GM15510 (cell line): ENCODE measurements around the gene PTPRK.

Source experiments
- POLR2A ChIP-seq: IDR thresholded peaks from 3 replicates; pipeline ENCODE4 v1.6.1; 2011; ENCODE audit warnings: borderline replicate concordance; ENCODE audit not compliant: insufficient read length; ENCODE audit errors: extremely low read depth

The PTPRK gene

DNA sequence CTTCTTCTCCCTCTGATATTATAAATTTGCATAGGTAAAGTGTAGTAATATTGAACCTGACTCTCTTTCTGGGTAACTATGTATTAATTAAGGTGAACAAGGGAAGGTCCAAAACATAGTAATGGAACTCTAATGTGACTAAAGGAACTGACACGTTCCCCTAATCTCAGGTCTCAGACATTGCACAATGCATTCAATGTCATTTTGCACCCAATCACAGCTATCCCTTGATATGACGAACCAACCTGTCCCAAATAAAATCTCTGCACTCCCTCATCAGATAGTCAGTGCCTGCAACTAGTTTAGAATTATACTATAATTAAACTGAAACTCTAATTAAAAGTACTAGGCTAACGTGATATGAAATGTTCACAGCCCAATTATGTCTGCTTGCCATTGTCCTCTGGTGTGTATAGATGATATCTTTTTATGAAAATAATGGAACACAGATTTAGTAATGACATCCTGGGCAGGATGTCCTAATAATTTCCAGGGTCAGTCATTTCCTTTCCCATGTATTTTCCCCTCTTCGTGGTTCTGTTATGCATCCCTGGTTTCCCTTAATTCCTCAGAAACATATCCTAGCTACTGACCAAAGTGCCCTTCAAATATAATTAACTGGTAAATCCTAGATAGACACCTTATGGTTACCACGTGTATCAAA, 36.8 kb downstream of the PTPRK start:
- TF ChIP-seq POLR2A: no peak

DNA sequence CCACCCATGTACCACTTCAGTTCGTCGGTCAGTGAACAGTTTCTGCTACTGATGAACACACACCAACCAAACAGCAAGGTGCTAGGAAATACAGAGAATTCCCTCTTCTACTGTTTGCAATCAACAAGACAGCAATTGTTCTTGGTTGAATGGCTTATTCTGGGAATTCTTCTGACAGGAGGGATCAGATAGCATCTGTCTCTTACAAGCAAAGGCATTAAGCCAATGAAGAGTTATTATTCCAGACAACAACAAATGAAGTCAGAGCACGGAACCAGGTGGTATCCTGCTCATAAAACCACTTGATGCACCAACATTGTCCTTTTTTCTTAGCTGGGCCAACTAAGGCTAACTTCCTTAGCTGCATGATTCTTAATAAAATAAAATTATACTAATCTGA, 37.8 kb downstream of the PTPRK start:
- TF ChIP-seq POLR2A: no peak

GRCh38 chr6:128479991-128480390, 40.4 kb downstream of the PTPRK start:
- TF ChIP-seq POLR2A: no peak

- no peak for TF ChIP-seq POLR2A
Observed at GRCh38 chr6:128479048-128479666, 41.2 kb downstream of the PTPRK start.

- no peak for TF ChIP-seq POLR2A
Observed at GRCh38 chr6:128478230-128479047, 42.0 kb downstream of the PTPRK start.

- TF ChIP-seq POLR2A: no peak
Observed at GRCh38 chr6:128474933-128475332, 45.5 kb downstream of the PTPRK start.

DNA sequence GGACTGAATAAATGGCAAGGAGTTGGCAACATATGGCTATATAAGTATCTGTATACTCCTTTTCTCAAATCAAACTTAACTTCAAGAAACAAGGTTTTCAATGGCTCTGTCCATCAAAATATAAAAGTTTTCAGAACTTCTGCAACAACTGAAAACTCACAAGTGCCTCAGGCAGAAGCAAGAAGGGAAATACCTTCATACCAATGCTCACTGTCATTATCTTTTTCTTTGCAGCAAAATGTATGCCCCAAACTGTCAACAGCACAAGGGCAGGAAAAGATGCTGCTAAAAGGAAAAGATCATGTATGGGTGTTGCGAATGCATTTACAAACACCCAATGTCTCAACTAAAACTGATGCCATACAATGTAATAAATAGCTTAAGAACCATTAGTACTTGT, 45.9 kb downstream of the PTPRK start:
- TF ChIP-seq POLR2A: no peak

DNA sequence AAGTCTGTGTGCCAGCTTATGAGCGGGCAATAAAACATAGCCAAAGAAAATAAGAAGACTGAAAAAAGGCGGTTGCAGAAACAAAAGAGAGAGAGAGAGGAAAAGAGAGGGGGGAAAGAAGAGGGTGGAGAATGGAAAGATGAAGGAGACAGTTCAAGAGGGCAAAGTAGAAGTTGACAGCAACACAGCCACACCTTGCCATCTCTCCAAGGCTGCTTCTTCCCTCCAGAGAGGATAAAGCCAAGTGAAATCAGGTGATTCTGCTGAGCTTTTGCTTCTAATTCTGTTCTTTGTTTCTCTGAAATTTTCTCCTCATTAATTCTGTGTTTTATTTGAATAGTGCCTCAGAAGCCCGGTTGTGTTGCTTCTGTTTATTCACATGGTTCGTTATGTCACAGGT, 48.5 kb downstream of the PTPRK start:
- no peak for TF ChIP-seq POLR2A

- no peak for TF ChIP-seq POLR2A
Observed at GRCh38 chr6:128465368-128466343, 54.7 kb downstream of the PTPRK start.

- no peak for TF ChIP-seq POLR2A
Observed at GRCh38 chr6:128464790-128465189, 55.6 kb downstream of the PTPRK start.

DNA sequence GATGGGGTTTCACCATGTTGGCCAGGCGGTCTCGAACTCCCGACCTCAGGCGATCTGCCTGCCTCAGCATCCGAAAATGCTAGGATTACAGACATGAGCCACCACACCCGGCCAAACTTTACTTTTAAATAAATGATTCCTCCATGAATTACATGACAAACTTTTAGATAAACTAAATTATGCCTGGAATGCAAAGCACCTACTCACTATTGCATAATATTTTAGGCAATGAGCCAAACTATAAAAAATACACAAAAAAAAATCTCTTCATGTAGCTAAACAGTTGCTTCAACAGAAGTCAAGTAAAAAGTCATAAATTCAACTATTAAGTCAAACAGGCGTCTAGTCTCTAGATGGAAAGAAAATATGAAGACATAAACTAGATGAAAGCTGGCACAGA, 56.5 kb downstream of the PTPRK start:
- no peak for TF ChIP-seq POLR2A

GRCh38 chr6:128461501-128461900, 58.9 kb downstream of the PTPRK start:
- TF ChIP-seq POLR2A: no peak

DNA sequence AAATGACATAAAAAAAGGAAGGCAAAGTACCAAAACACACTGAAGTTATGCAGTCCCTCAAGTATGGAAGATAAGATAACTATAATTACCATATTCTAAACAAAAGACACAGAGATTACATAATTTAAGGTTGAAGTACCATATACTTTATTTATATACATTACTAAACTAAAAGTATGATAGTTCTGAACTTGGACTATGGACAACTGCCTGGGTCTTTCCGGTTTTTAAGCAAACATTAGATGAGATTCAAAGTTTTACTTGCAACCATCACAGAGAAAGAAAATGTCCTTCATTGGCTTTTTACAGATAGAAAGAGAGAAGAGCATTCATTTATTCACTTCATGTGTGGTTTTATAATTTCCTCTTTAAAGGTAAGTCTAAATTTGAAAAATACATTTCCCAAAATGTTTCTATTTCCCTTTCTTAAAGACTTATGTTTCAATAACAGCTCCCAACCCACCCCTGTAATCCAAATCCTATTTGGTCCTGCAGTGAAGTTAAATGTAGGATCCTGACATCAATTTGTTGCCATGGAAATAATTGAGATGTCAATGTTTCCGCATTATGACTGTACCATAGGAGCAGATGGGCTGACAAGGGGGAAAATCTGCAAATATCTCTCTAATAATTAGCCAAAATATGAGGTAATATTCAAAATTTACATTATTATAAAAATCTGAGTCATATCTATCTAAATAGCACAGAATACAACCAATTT, 63.7 kb downstream of the PTPRK start:
- no peak for TF ChIP-seq POLR2A

GRCh38 chr6:128455959-128456358, 64.4 kb downstream of the PTPRK start:
- no peak for TF ChIP-seq POLR2A
